Measurements from ENCODE around the gene HAVCR1. TPM values are rescaled to one million over a fixed set of nuclear protein-coding genes. Genes with fewer than 3 reads are reported as not detected.

The HAVCR1 gene
- total and polyA plus RNA-seq, 2 experiments from 2014 or later: not detected

GRCh38 chr5:157026789-157027424, 32.0 kb downstream of the HAVCR1 start:
- Histone ChIP-seq H3K4me1 (ENCODE audit: low read depth) (no peaks in the 10 kb centered on the region), H3K27ac (no peak overlapping the region), H3K36me3 (no peaks in the 10 kb centered on the region), H3K9me3 (ENCODE audit: low read depth) (no peaks in the 10 kb centered on the region), H3K4me3 (no peak overlapping the region), H3K27me3 (no peaks in the 10 kb centered on the region)
- DNase-seq (ENCODE audit: low read depth in 1 of 2, low spot score in 1 of 2): peak in 1 of 2 donors; percentile 16
- TF ChIP-seq CTCF (IDR thresholded peaks at IDR 0.05; ENCODE audit: low read depth, low read length): no peak

GRCh38 chr5:157025093-157025698, 33.7 kb downstream of the HAVCR1 start:
- no peak overlapping the region for H3K27ac ChIP-seq
- no peak for TF ChIP-seq CTCF (IDR thresholded peaks at IDR 0.05; ENCODE audit: low read depth, low read length)
- no peak overlapping the region for H3K4me3 ChIP-seq
- no peaks in the 10 kb centered on the region for H3K27me3 ChIP-seq
- H3K4me1 ChIP-seq (ENCODE audit: low read depth): no peaks in the 10 kb centered on the region
- DNase-seq (ENCODE audit: low read depth in 1 of 2, low spot score in 1 of 2): no peak
- no peaks in the 10 kb centered on the region for H3K36me3 ChIP-seq
- no peaks in the 10 kb centered on the region for H3K9me3 ChIP-seq (ENCODE audit: low read depth)

GRCh38 chr5:157024208-157024959, 34.5 kb downstream of the HAVCR1 start:
- no peak overlapping the region for H3K4me3 ChIP-seq
- no peak for TF ChIP-seq CTCF (IDR thresholded peaks at IDR 0.05; ENCODE audit: low read depth, low read length)
- no peaks in the 10 kb centered on the region for H3K9me3 ChIP-seq (ENCODE audit: low read depth)
- H3K27ac ChIP-seq: no peak overlapping the region
- DNase-seq (ENCODE audit: low read depth in 1 of 2, low spot score in 1 of 2): no peak
- H3K4me1 ChIP-seq (ENCODE audit: low read depth): no peaks in the 10 kb centered on the region
- no peaks in the 10 kb centered on the region for H3K27me3 ChIP-seq
- no peaks in the 10 kb centered on the region for H3K36me3 ChIP-seq

GRCh38 chr5:157022024-157022423, 36.9 kb downstream of the HAVCR1 start:
- no peak for DNase-seq (ENCODE audit: low read depth in 1 of 2, low spot score in 1 of 2)
- H3K4me1 ChIP-seq (ENCODE audit: low read depth): no peaks in the 10 kb centered on the region
- H3K9me3 ChIP-seq (ENCODE audit: low read depth): no peaks in the 10 kb centered on the region
- no peak overlapping the region for H3K4me3 ChIP-seq
- H3K27me3 ChIP-seq: no peaks in the 10 kb centered on the region
- TF ChIP-seq CTCF (IDR thresholded peaks at IDR 0.05; ENCODE audit: low read depth, low read length): no peak
- no peak overlapping the region for H3K27ac ChIP-seq
- no peaks in the 10 kb centered on the region for H3K36me3 ChIP-seq

GRCh38 chr5:157020511-157021222, 38.2 kb downstream of the HAVCR1 start:
- peak in 1 of 2 donors; percentile 31 for DNase-seq (ENCODE audit: low read depth in 1 of 2, low spot score in 1 of 2)
- Histone ChIP-seq H3K4me1 (ENCODE audit: low read depth) (no peaks in the 10 kb centered on the region), H3K36me3 (no peaks in the 10 kb centered on the region), H3K4me3 (no peak overlapping the region), H3K27ac (peak overlapping the region; percentile 13), H3K27me3 (no peaks in the 10 kb centered on the region), H3K9me3 (ENCODE audit: low read depth) (no peaks in the 10 kb centered on the region)
- TF ChIP-seq CTCF (IDR thresholded peaks at IDR 0.05; ENCODE audit: low read depth, low read length): no peak
